ENCODE data around the gene DNM3. TPM values are rescaled to one million over a fixed set of nuclear protein-coding genes. Genes with fewer than 3 reads are reported as not detected.

Gene DNM3
- total and polyA plus RNA-seq, 2 of the 8 experiments (the other 6 are each of a cell fraction or from before 2014, with no cell fraction given): 2.0 to 8.5 TPM

- TF ChIP-seq, protein P1, sequence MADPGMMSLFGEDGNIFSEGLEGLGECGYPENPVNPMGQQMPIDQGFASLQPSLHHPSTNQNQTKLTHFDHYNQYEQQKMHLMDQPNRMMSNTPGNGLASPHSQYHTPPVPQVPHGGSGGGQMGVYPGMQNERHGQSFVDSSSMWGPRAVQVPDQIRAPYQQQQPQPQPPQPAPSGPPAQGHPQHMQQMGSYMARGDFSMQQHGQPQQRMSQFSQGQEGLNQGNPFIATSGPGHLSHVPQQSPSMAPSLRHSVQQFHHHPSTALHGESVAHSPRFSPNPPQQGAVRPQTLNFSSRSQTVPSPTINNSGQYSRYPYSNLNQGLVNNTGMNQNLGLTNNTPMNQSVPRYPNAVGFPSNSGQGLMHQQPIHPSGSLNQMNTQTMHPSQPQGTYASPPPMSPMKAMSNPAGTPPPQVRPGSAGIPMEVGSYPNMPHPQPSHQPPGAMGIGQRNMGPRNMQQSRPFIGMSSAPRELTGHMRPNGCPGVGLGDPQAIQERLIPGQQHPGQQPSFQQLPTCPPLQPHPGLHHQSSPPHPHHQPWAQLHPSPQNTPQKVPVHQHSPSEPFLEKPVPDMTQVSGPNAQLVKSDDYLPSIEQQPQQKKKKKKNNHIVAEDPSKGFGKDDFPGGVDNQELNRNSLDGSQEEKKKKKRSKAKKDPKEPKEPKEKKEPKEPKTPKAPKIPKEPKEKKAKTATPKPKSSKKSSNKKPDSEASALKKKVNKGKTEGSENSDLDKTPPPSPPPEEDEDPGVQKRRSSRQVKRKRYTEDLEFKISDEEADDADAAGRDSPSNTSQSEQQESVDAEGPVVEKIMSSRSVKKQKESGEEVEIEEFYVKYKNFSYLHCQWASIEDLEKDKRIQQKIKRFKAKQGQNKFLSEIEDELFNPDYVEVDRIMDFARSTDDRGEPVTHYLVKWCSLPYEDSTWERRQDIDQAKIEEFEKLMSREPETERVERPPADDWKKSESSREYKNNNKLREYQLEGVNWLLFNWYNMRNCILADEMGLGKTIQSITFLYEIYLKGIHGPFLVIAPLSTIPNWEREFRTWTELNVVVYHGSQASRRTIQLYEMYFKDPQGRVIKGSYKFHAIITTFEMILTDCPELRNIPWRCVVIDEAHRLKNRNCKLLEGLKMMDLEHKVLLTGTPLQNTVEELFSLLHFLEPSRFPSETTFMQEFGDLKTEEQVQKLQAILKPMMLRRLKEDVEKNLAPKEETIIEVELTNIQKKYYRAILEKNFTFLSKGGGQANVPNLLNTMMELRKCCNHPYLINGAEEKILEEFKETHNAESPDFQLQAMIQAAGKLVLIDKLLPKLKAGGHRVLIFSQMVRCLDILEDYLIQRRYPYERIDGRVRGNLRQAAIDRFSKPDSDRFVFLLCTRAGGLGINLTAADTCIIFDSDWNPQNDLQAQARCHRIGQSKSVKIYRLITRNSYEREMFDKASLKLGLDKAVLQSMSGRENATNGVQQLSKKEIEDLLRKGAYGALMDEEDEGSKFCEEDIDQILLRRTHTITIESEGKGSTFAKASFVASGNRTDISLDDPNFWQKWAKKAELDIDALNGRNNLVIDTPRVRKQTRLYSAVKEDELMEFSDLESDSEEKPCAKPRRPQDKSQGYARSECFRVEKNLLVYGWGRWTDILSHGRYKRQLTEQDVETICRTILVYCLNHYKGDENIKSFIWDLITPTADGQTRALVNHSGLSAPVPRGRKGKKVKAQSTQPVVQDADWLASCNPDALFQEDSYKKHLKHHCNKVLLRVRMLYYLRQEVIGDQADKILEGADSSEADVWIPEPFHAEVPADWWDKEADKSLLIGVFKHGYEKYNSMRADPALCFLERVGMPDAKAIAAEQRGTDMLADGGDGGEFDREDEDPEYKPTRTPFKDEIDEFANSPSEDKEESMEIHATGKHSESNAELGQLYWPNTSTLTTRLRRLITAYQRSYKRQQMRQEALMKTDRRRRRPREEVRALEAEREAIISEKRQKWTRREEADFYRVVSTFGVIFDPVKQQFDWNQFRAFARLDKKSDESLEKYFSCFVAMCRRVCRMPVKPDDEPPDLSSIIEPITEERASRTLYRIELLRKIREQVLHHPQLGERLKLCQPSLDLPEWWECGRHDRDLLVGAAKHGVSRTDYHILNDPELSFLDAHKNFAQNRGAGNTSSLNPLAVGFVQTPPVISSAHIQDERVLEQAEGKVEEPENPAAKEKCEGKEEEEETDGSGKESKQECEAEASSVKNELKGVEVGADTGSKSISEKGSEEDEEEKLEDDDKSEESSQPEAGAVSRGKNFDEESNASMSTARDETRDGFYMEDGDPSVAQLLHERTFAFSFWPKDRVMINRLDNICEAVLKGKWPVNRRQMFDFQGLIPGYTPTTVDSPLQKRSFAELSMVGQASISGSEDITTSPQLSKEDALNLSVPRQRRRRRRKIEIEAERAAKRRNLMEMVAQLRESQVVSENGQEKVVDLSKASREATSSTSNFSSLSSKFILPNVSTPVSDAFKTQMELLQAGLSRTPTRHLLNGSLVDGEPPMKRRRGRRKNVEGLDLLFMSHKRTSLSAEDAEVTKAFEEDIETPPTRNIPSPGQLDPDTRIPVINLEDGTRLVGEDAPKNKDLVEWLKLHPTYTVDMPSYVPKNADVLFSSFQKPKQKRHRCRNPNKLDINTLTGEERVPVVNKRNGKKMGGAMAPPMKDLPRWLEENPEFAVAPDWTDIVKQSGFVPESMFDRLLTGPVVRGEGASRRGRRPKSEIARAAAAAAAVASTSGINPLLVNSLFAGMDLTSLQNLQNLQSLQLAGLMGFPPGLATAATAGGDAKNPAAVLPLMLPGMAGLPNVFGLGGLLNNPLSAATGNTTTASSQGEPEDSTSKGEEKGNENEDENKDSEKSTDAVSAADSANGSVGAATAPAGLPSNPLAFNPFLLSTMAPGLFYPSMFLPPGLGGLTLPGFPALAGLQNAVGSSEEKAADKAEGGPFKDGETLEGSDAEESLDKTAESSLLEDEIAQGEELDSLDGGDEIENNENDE (IDR thresholded peaks at IDR 0.05; ENCODE audit: insufficient replicate concordance, low read length): no peak
- TF ChIP-seq USF2 (IDR thresholded peaks at IDR 0.05; ENCODE audit: low read length) (no peak), CEBPB (IDR thresholded peaks at IDR 0.05; ENCODE audit: low read depth, low read length) (no peak)
Measured at GRCh38 chr1:171845998-171846397, 4.7 kb downstream of the DNM3 start (continued).

Measured in H1 (cell line).